NK-92 (cell line): ENCODE data around the gene TULP3.
A peak's percentile ranks its signal among the peaks of the same experiment; 100 is the strongest.
"Not testable (repeated sequence)": the region's sequence is repeated elsewhere in the genome, so short reads cannot be mapped to it uniquely, and the experiment has no call there.

Experiments used
- DNase-seq: peaks from one replicate; lab custom pipeline; 2025; ENCODE audit not compliant: unreplicated experiment; lab: John Stamatoyannopoulos, UW

The TULP3 gene

GRCh38 chr12:2890388-2891239 is at the start of gene TULP3:
Gene TULP3, plus strand, starts transcription at chr12:2890891. Its CDS starts 57 bp downstream, at chr12:2890948.
- DNase-seq: peak; percentile 86

- no peak for DNase-seq
These were observed 49.5 kb upstream of the TULP3 start for GRCh38 chr12:2841056-2841650.

GRCh38 chr12:2842948-2843347 is 47.7 kb upstream of the TULP3 start:
- DNase-seq: no peak

- DNase-seq: no peak
These were observed 45.9 kb upstream of the TULP3 start for GRCh38 chr12:2844786-2845185.

- no peak for DNase-seq
These were observed 45.4 kb upstream of the TULP3 start for GRCh38 chr12:2845280-2845679.

- DNase-seq: no peak
These were observed 38.8 kb upstream of the TULP3 start for GRCh38 chr12:2851931-2852330.

GRCh38 chr12:2853626-2854025 is 37.1 kb upstream of the TULP3 start:
- no peak for DNase-seq

- DNase-seq: no peak
These were observed 35.8 kb upstream of the TULP3 start for GRCh38 chr12:2854669-2855453.

- DNase-seq: no peak
These were observed 35.1 kb upstream of the TULP3 start for GRCh38 chr12:2855546-2855945.

- DNase-seq: no peak
These were observed 34.6 kb upstream of the TULP3 start for GRCh38 chr12:2856051-2856450.

- DNase-seq: no peak
These were observed 33.7 kb upstream of the TULP3 start, which contains the start of gene TEX52 for GRCh38 chr12:2857021-2857431. Gene TEX52, minus strand, starts transcription at chr12:2857039. Its CDS starts 13 bp downstream, at chr12:2857026.

- no peak for DNase-seq
These were observed 33.1 kb upstream of the TULP3 start for GRCh38 chr12:2857576-2857975.

GRCh38 chr12:2858334-2858733 is 32.4 kb upstream of the TULP3 start:
- DNase-seq: no peak

GRCh38 chr12:2858944-2859421 is 31.7 kb upstream of the TULP3 start:
- DNase-seq: no peak

GRCh38 chr12:2860170-2860569 is 30.5 kb upstream of the TULP3 start:
- DNase-seq: no peak

GRCh38 chr12:2862876-2863275 is 27.8 kb upstream of the TULP3 start:
- no peak for DNase-seq

GRCh38 chr12:2863402-2863801 is 27.3 kb upstream of the TULP3 start:
- DNase-seq: not testable (repeated sequence)

GRCh38 chr12:2864198-2864597 is 26.5 kb upstream of the TULP3 start:
- no peak for DNase-seq

GRCh38 chr12:2868986-2869632 is 21.6 kb upstream of the TULP3 start:
- not testable (repeated sequence) for DNase-seq

- DNase-seq: no peak
These were observed 14.2 kb upstream of the TULP3 start for GRCh38 chr12:2876431-2877046.
